KBM-7 (cell line): ENCODE data around the gene DDI2.
A peak's percentile ranks its signal among the peaks of the same experiment; 100 is the strongest.
"Not testable (repeated sequence)": the region's sequence is repeated elsewhere in the genome, so short reads cannot be mapped to it uniquely, and the experiment has no call there.

Experiments used
- DNase-seq: peaks from one replicate; pipeline ENCODE4 v3.0.0-alpha.2; 2015
- in situ Hi-C: fragments of 300-500 bp; cut with MboI; formaldehyde crosslinking; loops from 2 replicates; pipeline ENCODE4 v1.14.3; 2020; ENCODE audit warnings: low sequenced_read_pairs, low pct_unique_long_range_greater_than_20kb, mixed read lengths

DDI2 gene

GRCh38 chr1:15692121-15692682 lies 74.9 kb downstream of the DDI2 start:
- no peak for DNase-seq
- in situ Hi-C loops = no loop called here

DNA sequence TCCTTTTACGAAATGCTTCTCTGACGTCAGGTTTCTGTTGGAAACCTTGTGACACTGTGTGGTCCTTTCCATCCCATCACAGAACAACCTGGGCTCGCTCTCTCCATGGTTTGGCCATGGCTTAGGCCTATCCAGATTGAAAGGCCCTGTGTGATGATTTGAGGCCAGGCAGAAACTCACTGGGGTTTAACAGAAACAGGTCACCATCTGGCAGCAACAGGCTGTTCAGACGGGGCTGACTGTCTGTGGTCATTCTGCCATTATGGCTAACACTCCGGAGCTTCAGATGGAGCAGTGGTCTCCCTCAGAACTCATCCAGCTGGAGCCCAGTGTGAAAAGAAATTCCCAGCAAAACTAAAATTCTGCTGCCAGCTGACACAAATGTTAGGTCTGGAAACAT lies 76.1 kb downstream of the DDI2 start:
- in situ Hi-C loops = no loop called here
- DNase-seq = no peak

- in situ Hi-C loops = no loop called here
Observed at GRCh38 chr1:15696956-15697521, 79.8 kb downstream of the DDI2 start.

GRCh38 chr1:15698201-15698600 lies 80.9 kb downstream of the DDI2 start:
- in situ Hi-C loops = no loop called here
- no peak for DNase-seq

More at GRCh38 chr1:15696956-15697521, 79.8 kb downstream of the DDI2 start:
- peak; percentile 93 for DNase-seq

- DNase-seq, in situ Hi-C loops: not testable (repeated sequence)
Observed at GRCh38 chr1:15699321-15699720, 82.1 kb downstream of the DDI2 start.

DNA sequence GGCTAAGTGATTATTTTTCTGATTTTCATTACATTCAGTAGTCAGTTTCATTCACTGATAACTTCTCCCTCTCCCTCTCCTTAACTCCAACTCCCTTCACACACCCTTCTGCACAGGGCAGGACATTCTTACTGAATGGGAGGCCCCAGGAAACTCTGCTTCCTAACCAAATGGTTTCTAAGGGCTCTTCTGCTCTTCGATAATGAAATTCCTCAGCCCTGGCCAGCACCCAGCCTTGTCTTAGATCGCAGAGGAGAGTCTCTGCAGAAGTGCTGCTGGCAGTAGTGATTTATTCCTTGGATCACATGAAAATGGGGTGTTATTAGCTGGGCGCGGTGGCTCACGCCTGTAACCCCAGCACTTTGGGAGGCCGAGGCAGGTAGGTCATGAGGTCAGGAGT lies 83.2 kb downstream of the DDI2 start:
- in situ Hi-C loops = no loop called here

GRCh38 chr1:15701784-15702183 lies 84.5 kb downstream of the DDI2 start:
- in situ Hi-C loops = no loop called here
- DNase-seq = no peak

More for the DNA sequence above, 83.2 kb downstream of the DDI2 start:
- no peak for DNase-seq

GRCh38 chr1:15702722-15703550 lies 85.7 kb downstream of the DDI2 start:
- DNase-seq = no peak
- in situ Hi-C loops = no loop called here

DNA sequence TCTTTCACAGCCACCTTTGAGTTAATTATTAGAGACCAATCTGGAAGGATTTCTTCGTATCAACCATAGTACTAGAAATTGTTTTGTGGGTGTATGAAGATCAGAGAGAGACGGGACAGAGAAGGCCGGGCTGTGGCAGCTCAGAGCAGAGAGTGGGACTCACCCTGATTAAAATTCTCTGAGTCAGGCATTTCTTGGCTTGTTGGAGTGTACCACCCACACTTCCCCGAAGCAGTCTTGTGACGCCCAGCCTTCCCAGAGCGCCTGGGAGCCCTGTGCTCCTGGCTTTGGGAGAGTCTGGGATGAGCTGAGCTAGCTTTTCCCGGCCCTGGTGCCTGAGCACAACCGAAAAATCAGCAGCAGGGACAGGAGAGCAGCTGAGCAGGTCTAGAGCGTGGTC lies 86.3 kb downstream of the DDI2 start:
- DNase-seq = no peak
- in situ Hi-C loops = no loop called here

- no peak for DNase-seq
- in situ Hi-C loops = no loop called here
Observed at GRCh38 chr1:15704526-15705183, 87.4 kb downstream of the DDI2 start.

DNA sequence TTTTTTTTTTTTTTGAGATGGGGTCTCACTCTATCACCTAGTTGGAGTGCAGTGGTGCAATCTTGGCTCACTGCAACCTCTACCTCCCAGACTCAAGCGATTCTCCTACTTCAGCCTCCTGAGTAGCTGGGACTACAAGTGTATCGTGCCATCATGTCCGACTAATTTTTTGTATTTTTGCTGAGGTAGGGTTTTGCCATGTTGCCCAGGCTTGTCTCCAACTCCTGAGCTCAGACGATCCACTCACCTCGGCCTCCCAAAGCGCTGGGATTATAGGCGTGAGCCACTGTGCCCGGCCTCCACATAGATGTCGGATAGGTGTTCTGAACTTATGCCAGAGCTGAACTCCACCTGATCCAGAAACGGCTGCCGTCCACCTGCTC lies 87.9 kb downstream of the DDI2 start:
- in situ Hi-C loops = no loop called here
- DNase-seq = no peak

GRCh38 chr1:15706751-15707150 lies 89.5 kb downstream of the DDI2 start:
- in situ Hi-C loops = no loop called here
- DNase-seq = no peak

DNA sequence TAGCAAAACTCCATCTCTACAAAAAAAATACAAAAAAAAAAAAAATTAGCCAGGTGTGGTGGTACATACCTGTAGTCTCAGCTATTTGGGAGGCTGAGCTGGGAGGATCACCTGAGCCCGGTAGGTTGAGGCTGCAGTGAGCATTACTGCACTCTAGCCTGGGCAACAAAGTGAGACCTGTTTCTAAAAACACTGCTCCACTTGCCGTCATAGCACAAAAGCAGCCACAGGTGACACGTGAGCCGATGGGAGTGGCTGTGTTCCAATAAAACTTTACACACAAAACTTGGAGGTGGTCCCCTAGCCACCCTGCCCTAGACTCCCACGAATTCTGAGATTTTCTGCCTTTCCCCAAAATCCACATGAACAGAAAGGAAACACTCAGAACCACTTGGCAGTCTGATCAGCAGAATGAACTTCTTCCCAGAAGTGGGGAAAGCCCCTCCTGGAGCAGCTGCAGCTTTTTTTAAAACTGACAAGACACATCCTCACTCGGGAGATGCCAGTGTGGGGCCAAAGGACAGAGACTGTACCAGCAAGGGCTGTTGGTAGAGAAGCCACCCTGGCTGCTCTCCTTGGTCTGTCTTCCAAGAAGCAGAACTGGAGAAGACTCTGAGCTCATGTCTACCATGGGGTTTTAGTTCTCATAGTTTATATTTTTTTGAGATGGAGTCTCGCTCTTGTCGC lies 90.1 kb downstream of the DDI2 start:
- no peak for DNase-seq
- in situ Hi-C loops = no loop called here

DNA sequence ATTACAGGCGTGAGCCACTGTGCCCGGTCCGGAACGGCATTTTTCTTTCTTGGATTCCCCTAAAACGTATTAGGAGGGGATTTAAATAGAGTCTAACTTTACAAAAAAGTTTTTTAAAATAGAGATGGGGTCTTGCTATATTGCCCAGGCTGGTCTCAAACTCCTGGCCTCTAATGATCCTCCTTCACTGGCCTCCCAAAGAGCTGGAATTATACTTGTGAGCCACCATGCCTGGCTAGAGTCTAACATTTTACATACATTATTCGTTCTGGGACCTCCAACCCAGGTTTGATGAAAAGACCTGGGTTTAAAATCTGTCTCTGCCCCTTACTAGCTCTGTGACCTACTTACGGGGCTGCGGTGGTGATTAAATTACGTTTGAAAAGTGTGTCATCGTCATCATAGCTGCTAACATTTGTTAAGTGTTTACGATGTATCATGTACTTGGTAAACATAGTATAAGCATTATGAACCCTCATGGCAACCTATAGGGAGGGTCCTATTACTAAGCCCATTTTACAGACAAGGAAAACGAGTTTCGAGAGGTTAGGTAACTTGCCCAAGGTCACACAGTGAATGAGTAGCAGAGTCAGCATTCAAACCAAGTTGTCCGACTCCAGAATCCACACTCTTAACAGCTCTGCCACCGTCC lies 91.4 kb downstream of the DDI2 start:
- in situ Hi-C loops = no loop called here
- DNase-seq = no peak

- in situ Hi-C loops = no loop called here
- DNase-seq = no peak
Observed at GRCh38 chr1:15709226-15709625, 92.0 kb downstream of the DDI2 start.

- in situ Hi-C loops = no loop called here
- no peak for DNase-seq
Observed at GRCh38 chr1:15712168-15712567, 94.9 kb downstream of the DDI2 start.

GRCh38 chr1:15714406-15715136 lies 97.3 kb downstream of the DDI2 start:
- in situ Hi-C loops = no loop called here
- no peak for DNase-seq

- DNase-seq = no peak
- in situ Hi-C loops = no loop called here
Observed at GRCh38 chr1:15717418-15718125, 100.3 kb downstream of the DDI2 start.
